Body of pancreas (tissue), 4 donors: ENCODE results near the gene FBLN2.

ENCODE experiments used
- CTCF ChIP-seq, 7 experiments: fragments of 450-650 bp in 4 of 7; fragments of 200-600 bp in 3 of 7; sonication (generic) in 3 of 7; IDR thresholded peaks; one replicate each; pipeline ENCODE4 v1.5.1; 2016 to 2019; ENCODE audit warnings: antibody characterized with exemption in 7 of 7
- POLR2A ChIP-seq, 3 donors: fragments of 450-650 bp; IDR thresholded peaks; one replicate each; pipeline ENCODE4 v1.6.1; 2016; ENCODE audit warnings: antibody characterized with exemption in 3 of 3, mild to moderate bottlenecking in 2 of 3

- TF ChIP-seq CTCF (IDR thresholded peaks at IDR 0.05) = no peak
- TF ChIP-seq POLR2A (IDR thresholded peaks at IDR 0.05) = no peak
These were observed 32.9 kb upstream of the FBLN2 start for GRCh38 chr3:13515786-13516759.
